Sigmoid colon (tissue), 7 donors: ENCODE measurements around the gene MUC21. TPM values are rescaled to one million over a fixed set of nuclear protein-coding genes. Genes with fewer than 3 reads are reported as not detected.

Experiments used
- DNase-seq: peaks from one replicate; pipeline ENCODE4 v3.0.0-alpha.2; 2019
- H3K27ac ChIP-seq, 4 donors: fragments of 200-600 bp; sonication (generic); one replicate each; pipeline ENCODE4 v1.5.1; 2016 to 2019; ENCODE audit warnings: mild to moderate bottlenecking in 1 of 4
- H3K27me3 ChIP-seq, 3 donors: fragments of 200-600 bp; sonication (generic); one replicate each; pipeline ENCODE4 v1.5.1; 2019; ENCODE audit warnings: mild to moderate bottlenecking in 1 of 3
- H3K36me3 ChIP-seq, 4 donors: fragments of 200-600 bp; sonication (generic); one replicate each; pipeline ENCODE4 v1.5.1; 2016 to 2019
- H3K4me1 ChIP-seq, 4 donors: fragments of 200-600 bp; sonication (generic); one replicate each; pipeline ENCODE4 v1.5.1; 2017 to 2019
- H3K4me3 ChIP-seq, 4 donors: fragments of 200-600 bp; sonication (generic); one replicate each; pipeline ENCODE4 v1.5.1; 2017 to 2019; ENCODE audit warnings: mild to moderate bottlenecking in 2 of 4, moderate library complexity in 1 of 4
- H3K9me3 ChIP-seq, 4 donors: fragments of 200-600 bp in 3 of 4; sonication (generic) in 3 of 4; one replicate each; pipeline versions ENCODE4 v1.5.1 to v1.6.1; 2013 to 2019
- CTCF ChIP-seq, 4 experiments: fragments of 450-650 bp in 3 of 4; fragments of 200-600 bp in 1 of 4; IDR thresholded peaks; one replicate each; pipeline ENCODE4 v1.5.1; 2016 to 2019; ENCODE audit warnings: antibody characterized with exemption in 4 of 4, mild to moderate bottlenecking in 3 of 4, moderate library complexity in 2 of 4
- EP300 ChIP-seq, 4 donors: sonication (generic); formaldehyde crosslinking; IDR thresholded peaks; one replicate each; pipeline ENCODE4 v1.6.1; 2017; ENCODE audit warnings: antibody characterized with exemption in 4 of 4
- POLR2A ChIP-seq, 2 donors: fragments of 450-650 bp; IDR thresholded peaks; one replicate each; pipeline ENCODE4 v1.6.1; 2016; ENCODE audit warnings: antibody characterized with exemption in 2 of 2, mild to moderate bottlenecking in 2 of 2, moderate library complexity in 2 of 2
- POLR2AphosphoS5 ChIP-seq, 4 donors: sonication (generic); formaldehyde crosslinking; IDR thresholded peaks; one replicate each; pipeline ENCODE4 v1.6.1; 2017; ENCODE audit warnings: antibody characterized with exemption in 4 of 4
- WGBS, 2 donors: extraction: QIAGEN DNeasy Blood & Tissue Kit; methylation state at CpG; one replicate each; pipeline ENCODE4 v1.1.7; 2013; 5-methylcytosine and 5-hydroxymethylcytosine counted together
- intact Hi-C: fragments of 100-400 bp; cut with DNase I; formaldehyde crosslinking; loops from one replicate; pipeline ENCODE4 v1.15.1; 2023
- polyA plus RNA-seq, 3 donors: library from polyadenylated mRNA; stranded (reverse); fragments of 200-250 nt; gene quantifications; one replicate each; pipeline ENCODE4 v1.2.3, GENCODE V29; 2013
- total RNA-seq, 4 donors: library from RNA; depleted of rRNA; stranded (reverse); fragments of >200 nt; gene quantifications; one replicate each; pipeline ENCODE4 v1.1.0, GENCODE V29; 2016
- donor health status: healthy with polysubstance abuse.
- donor health status: Bipolar disorder and iron deficiency.
- donor health status: healthy.

MUC21 gene
- total and polyA plus RNA-seq, 7 donors, result 0.19 to 1.2 TPM; not detected in 5

GRCh38 chr6:31005249-31006020, 21.9 kb downstream of the MUC21 start:
- TF ChIP-seq POLR2AphosphoS5 (IDR thresholded peaks at IDR 0.05), result no peak
- TF ChIP-seq EP300 (IDR thresholded peaks at IDR 0.05), result no peak
- no peak for TF ChIP-seq CTCF (IDR thresholded peaks at IDR 0.05)
- TF ChIP-seq POLR2A (IDR thresholded peaks at IDR 0.05), result no peak
- DNase-seq, result no peak
- no peaks in the 10 kb centered on the region for H3K9me3 ChIP-seq
- intact Hi-C loops, result no loop called here
- H3K36me3 ChIP-seq, result no peaks in the 10 kb centered on the region
- 79 to 83% methylated on average over 9 of the region's 9 CpGs for WGBS, 2 donors
- no peaks in the 10 kb centered on the region for H3K27me3 ChIP-seq
- H3K4me3 ChIP-seq, result no peak overlapping the region
- H3K4me1 ChIP-seq, result no peaks in the 10 kb centered on the region
- no peak overlapping the region for H3K27ac ChIP-seq

DNA sequence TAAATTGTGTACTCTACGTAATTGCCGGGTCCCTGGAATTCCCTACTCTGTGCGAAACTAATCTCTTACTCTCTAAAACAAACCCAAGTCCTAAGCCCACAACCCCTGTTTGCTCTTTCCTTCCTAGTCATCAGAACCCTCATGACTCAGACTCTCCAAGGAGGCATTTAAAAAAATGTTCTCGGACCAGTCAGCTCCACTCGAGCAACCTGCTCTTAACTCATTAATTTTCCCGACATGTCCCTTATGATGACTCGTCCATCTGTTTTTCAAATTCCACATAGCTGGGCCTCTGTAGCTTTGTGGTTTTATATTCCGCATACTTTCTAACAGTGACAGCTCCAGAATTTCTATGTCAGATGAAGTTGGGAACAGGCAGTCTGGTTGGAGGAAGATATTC, 24.2 kb downstream of the MUC21 start:
- no peak for DNase-seq
- no peak overlapping the region for H3K27ac ChIP-seq
- no peaks in the 10 kb centered on the region for H3K36me3 ChIP-seq
- 59 to 60% methylated on average over 8 of the region's 8 CpGs for WGBS, 2 donors
- no peaks in the 10 kb centered on the region for H3K9me3 ChIP-seq
- intact Hi-C loops, result no loop called here
- TF ChIP-seq CTCF (IDR thresholded peaks at IDR 0.05), result no peak
- TF ChIP-seq POLR2A (IDR thresholded peaks at IDR 0.05), result no peak
- no peak for TF ChIP-seq EP300 (IDR thresholded peaks at IDR 0.05)
- no peak for TF ChIP-seq POLR2AphosphoS5 (IDR thresholded peaks at IDR 0.05)
- H3K4me3 ChIP-seq, result no peak overlapping the region
- H3K4me1 ChIP-seq, result no peaks in the 10 kb centered on the region
- no peaks in the 10 kb centered on the region for H3K27me3 ChIP-seq

DNA sequence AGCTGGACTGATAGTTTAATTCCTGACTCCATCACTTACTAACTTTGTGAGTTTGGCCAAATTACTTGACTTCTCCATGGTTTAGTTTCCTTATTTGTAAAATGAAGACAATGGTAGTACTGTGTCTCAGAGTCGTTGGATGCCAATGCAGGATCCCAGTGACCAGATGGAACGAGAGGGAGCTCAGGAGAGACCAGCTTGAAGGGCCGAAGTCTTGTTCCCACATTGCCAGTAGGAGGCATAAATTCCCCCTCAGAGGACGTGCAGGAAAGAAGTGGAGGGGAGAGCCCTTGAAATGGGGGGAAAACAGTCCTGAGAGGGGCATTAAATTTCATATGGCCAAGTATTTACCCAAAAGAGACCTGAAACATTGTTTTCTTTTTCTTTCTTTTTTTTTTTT, 24.6 kb downstream of the MUC21 start:
- 47 to 71% methylated on average over 4 of the region's 4 CpGs for WGBS, 2 donors
- Histone ChIP-seq H3K9me3 (no peaks in the 10 kb centered on the region), H3K27ac (no peak overlapping the region), H3K4me1 (no peaks in the 10 kb centered on the region), H3K36me3 (no peaks in the 10 kb centered on the region), H3K27me3 (no peaks in the 10 kb centered on the region), H3K4me3 (no peak overlapping the region)
- TF ChIP-seq POLR2A (IDR thresholded peaks at IDR 0.05), result no peak
- no peak for TF ChIP-seq POLR2AphosphoS5 (IDR thresholded peaks at IDR 0.05)
- no peak for TF ChIP-seq CTCF (IDR thresholded peaks at IDR 0.05)
- TF ChIP-seq EP300 (IDR thresholded peaks at IDR 0.05), result no peak
- intact Hi-C loops, result no loop called here
- no peak for DNase-seq

GRCh38 chr6:31009731-31010130, 26.2 kb downstream of the MUC21 start:
- TF ChIP-seq EP300 (IDR thresholded peaks at IDR 0.05), result no peak
- TF ChIP-seq CTCF (IDR thresholded peaks at IDR 0.05), result no peak
- no peak for TF ChIP-seq POLR2A (IDR thresholded peaks at IDR 0.05)
- TF ChIP-seq POLR2AphosphoS5 (IDR thresholded peaks at IDR 0.05), result no peak
- 74 to 76% methylated on average over 7 of the region's 7 CpGs for WGBS, 2 donors
- H3K27ac ChIP-seq, result no peak overlapping the region

More at GRCh38 chr6:31009731-31010130, 26.2 kb downstream of the MUC21 start:
- intact Hi-C loops, result no loop called here
- DNase-seq, result no peak
- Histone ChIP-seq H3K9me3 (peaks cover 0 to 4% (median 0%) of the 10 kb centered on the region in 4 donors), H3K4me3 (no peak overlapping the region), H3K27me3 (no peaks in the 10 kb centered on the region), H3K36me3 (no peaks in the 10 kb centered on the region), H3K4me1 (no peaks in the 10 kb centered on the region)
